BJ (cell line): ENCODE data around the gene MAN2B2. TPM values are rescaled to one million over a fixed set of nuclear protein-coding genes. Genes with fewer than 3 reads are reported as not detected.

Experiments used
- CTCF ChIA-PET: fragments of 350-600 bp; formaldehyde crosslinking; extraction: SDS; loops from one replicate; lab custom pipeline; 2021; ENCODE audit warnings: antibody characterized with exemption, inconsistent platforms; lab: Yijun Ruan, JAX
- POLR2A ChIA-PET: fragments of 300-600 bp; sonication (Branson Sonifier 250); formaldehyde crosslinking; extraction: SDS; loops from one replicate; lab custom pipeline; 2021; ENCODE audit warnings: antibody characterized with exemption; lab: Charles Lee
- DNase-seq: peaks from one replicate; pipeline ENCODE4 v3.0.0-alpha.2; 2011; ENCODE audit warnings: low read depth
- H3K27me3 ChIP-seq: 2 replicates; pipeline ENCODE4 v1.6.0; 2011; ENCODE audit warnings: low read length; ENCODE audit not compliant: control insufficient read depth, insufficient read depth
- H3K36me3 ChIP-seq: 2 replicates; pipeline ENCODE4 v1.5.1; 2011; ENCODE audit warnings: low read length; ENCODE audit not compliant: control insufficient read depth, insufficient read depth
- H3K4me3 ChIP-seq: 2 replicates; pipeline ENCODE4 v1.5.1; 2011; ENCODE audit warnings: low read depth, mild to moderate bottlenecking, control low read depth, low read length
- CTCF ChIP-seq: IDR thresholded peaks from 2 replicates; pipeline ENCODE4 v1.5.1; 2011; ENCODE audit warnings: low read depth, mild to moderate bottlenecking, control low read depth, inconsistent platforms, low read length, moderate library complexity; ENCODE audit not compliant: insufficient read depth
- polyA plus RNA-seq: library from polyadenylated mRNA; depleted of rRNA; stranded (reverse); fragments of >200 nt; gene quantifications from 2 replicates; pipeline ENCODE4 v1.2.3, GENCODE V29; 2011

Gene MAN2B2
- polyA plus RNA-seq, 1 experiment, result 43.5 TPM

GRCh38 chr4:6560416-6561172, 14.4 kb upstream of the MAN2B2 start:
- POLR2A ChIA-PET, result no interaction called here
- H3K27me3 ChIP-seq, result peaks cover 40% of the 10 kb centered on the region

GRCh38 chr4:6561173-6561516, 13.8 kb upstream of the MAN2B2 start:
- Histone ChIP-seq H3K36me3 (no peaks in the 10 kb centered on the region), H3K4me3 (no peak overlapping the region), H3K27me3 (peaks cover 40% of the 10 kb centered on the region)
- no peak for DNase-seq
- no peak for TF ChIP-seq CTCF
- CTCF ChIA-PET, result interaction anchor here (0.8 kb wide), 1 partner anchor 129 kb away, joined by 3 read pairs; no protein-coding TSS in a partner anchor
- POLR2A ChIA-PET, result no interaction called here

More at GRCh38 chr4:6560416-6561172, 14.4 kb upstream of the MAN2B2 start:
- Histone ChIP-seq H3K36me3 (no peaks in the 10 kb centered on the region), H3K4me3 (no peak overlapping the region)
- DNase-seq, result no peak
- no peak for TF ChIP-seq CTCF
- CTCF ChIA-PET, result interaction anchor here (0.8 to 2.2 kb wide), 2 partner anchors 14 to 130 kb away, joined by 3 to 17 read pairs; no protein-coding TSS in a partner anchor

- no peak overlapping the region for H3K4me3 ChIP-seq
- TF ChIP-seq CTCF, result no peak
- ChIA-PET POLR2A (no interaction called here), CTCF (interaction anchor here (0.8 to 1.4 kb wide), 2 partner anchors 15 to 129 kb away, joined by 3 to 12 read pairs; no protein-coding TSS in a partner anchor)
- peaks cover 38% of the 10 kb centered on the region for H3K27me3 ChIP-seq
- H3K36me3 ChIP-seq, result no peaks in the 10 kb centered on the region
- no peak for DNase-seq
Measured at GRCh38 chr4:6561706-6562371, 13.2 kb upstream of the MAN2B2 start.

- DNase-seq, result no peak
- CTCF ChIA-PET, result interaction anchor here (1.4 kb wide), 1 partner anchor 17 kb away, joined by 12 read pairs; no protein-coding TSS in a partner anchor
- TF ChIP-seq CTCF, result no peak
- Histone ChIP-seq H3K27me3 (peaks cover 36% of the 10 kb centered on the region), H3K36me3 (no peaks in the 10 kb centered on the region), H3K4me3 (peak overlapping the region; percentile 16; the same call in 1 of the 2 replicates)
- POLR2A ChIA-PET, result no interaction called here
Measured at GRCh38 chr4:6562931-6563901, 11.8 kb upstream of the MAN2B2 start.
